Bronchial epithelial cell (primary cell): ENCODE measurements around the gene IQSEC1. TPM values are rescaled to one million over a fixed set of nuclear protein-coding genes. Genes with fewer than 3 reads are reported as not detected.

ENCODE experiments used
- DNase-seq: peaks from one replicate; pipeline ENCODE4 v3.0.0-alpha.2; 2010; ENCODE audit warnings: low read depth
- FAIRE-seq: peaks from 2 replicates; lab custom pipeline; 2011; peaks lifted over from hg19 to GRCh38; lab: Jason Lieb, UNC
- H3K27me3 ChIP-seq: 2 replicates; pipeline ENCODE4 v1.5.1; 2011; ENCODE audit warnings: low read length; ENCODE audit not compliant: control insufficient read depth, insufficient read depth
- H3K36me3 ChIP-seq: 2 replicates; pipeline ENCODE4 v1.5.1; 2011; ENCODE audit warnings: low read length; ENCODE audit not compliant: control insufficient read depth, insufficient read depth
- H3K4me3 ChIP-seq: 2 replicates; pipeline ENCODE4 v1.5.1; 2011; ENCODE audit warnings: mild to moderate bottlenecking, low read depth, low read length, control low read depth
- CTCF ChIP-seq: IDR thresholded peaks from 2 replicates; pipeline ENCODE4 v1.5.1; 2011; ENCODE audit warnings: mild to moderate bottlenecking, moderate library complexity, low read length, control low read depth, inconsistent platforms; ENCODE audit not compliant: insufficient read depth, severe bottlenecking
- total RNA-seq: library from RNA; depleted of rRNA; stranded (reverse); fragments of >200 nt; gene quantifications from 2 replicates; pipeline ENCODE4 v1.2.1, GENCODE V29; 2014

The IQSEC1 gene
- total RNA-seq, 1 donor from 2014 or later, result 6.6 TPM

GRCh38 chr3:12931273-12931905 is 141.8 kb downstream of the IQSEC1 start:
- FAIRE-seq (no peak), DNase-seq (no peak)
- H3K4me3 ChIP-seq, result no peak overlapping the region
- no peaks in the 10 kb centered on the region for H3K27me3 ChIP-seq
- peaks cover 8% of the 10 kb centered on the region for H3K36me3 ChIP-seq
- TF ChIP-seq CTCF, result no peak

- no peak for FAIRE-seq
- peaks cover 7% of the 10 kb centered on the region for H3K36me3 ChIP-seq
- H3K27me3 ChIP-seq, result no peaks in the 10 kb centered on the region
- no peak for TF ChIP-seq CTCF
- H3K4me3 ChIP-seq, result no peak overlapping the region
- DNase-seq, result peak; percentile 43
Measured at GRCh38 chr3:12929801-12930200, 143.4 kb downstream of the IQSEC1 start.

- FAIRE-seq (no peak), DNase-seq (no peak)
- no peak for TF ChIP-seq CTCF
- no peak overlapping the region for H3K4me3 ChIP-seq
- H3K36me3 ChIP-seq, result peaks cover 7% of the 10 kb centered on the region
- no peaks in the 10 kb centered on the region for H3K27me3 ChIP-seq
Measured at GRCh38 chr3:12926660-12927059, 146.6 kb downstream of the IQSEC1 start.

GRCh38 chr3:12925648-12926047 is 147.6 kb downstream of the IQSEC1 start:
- Histone ChIP-seq H3K4me3 (no peak overlapping the region), H3K27me3 (no peaks in the 10 kb centered on the region), H3K36me3 (peaks cover 9% of the 10 kb centered on the region)
- no peak for TF ChIP-seq CTCF
- peak; percentile 23 for FAIRE-seq
- DNase-seq, result no peak

- no peaks in the 10 kb centered on the region for H3K27me3 ChIP-seq
- no peak for TF ChIP-seq CTCF
- peaks cover 9% of the 10 kb centered on the region for H3K36me3 ChIP-seq
- FAIRE-seq (no peak), DNase-seq (no peak)
- no peak overlapping the region for H3K4me3 ChIP-seq
Measured at GRCh38 chr3:12924437-12924836, 148.8 kb downstream of the IQSEC1 start.
